ACHN (cell line): Measurements from ENCODE around the gene DPYSL4.

Experiments used
- DNase-seq: peaks from one replicate; pipeline ENCODE4 v3.0.0-alpha.2; 2015
- in situ Hi-C: cut with HindIII; loops from 2 replicates; pipeline ENCODE4 v1.10.0; 2017; ENCODE audit warnings: low sequenced_read_pairs, low pct_ligation_motif_present, low pct_unique_long_range_greater_than_20kb

DPYSL4 gene

GRCh38 chr10:132187430-132188138 is 836 bp downstream of the DPYSL4 start:
- in situ Hi-C loops: no loop called here
- DNase-seq: no peak

DNA sequence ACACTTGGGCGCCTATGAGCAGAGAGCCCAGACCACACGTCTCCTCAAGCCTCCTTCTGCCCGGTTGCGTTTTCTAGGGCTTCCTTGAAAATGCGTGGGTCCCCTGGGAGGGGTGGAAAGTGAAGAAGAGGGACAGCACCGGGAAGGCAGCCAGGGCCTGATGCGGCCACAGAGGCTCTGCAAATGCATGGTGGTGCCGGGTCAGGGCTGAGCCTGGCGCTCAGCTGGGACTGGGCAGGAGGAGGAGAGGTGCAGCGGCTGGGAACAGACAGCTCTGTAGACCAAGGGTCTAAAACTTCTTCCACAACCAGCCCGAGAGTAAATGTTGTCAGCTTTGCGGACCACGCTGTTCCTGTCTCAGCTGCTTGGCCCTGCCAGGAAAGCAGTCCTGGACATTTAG is 1.6 kb downstream of the DPYSL4 start:
- DNase-seq: no peak
- in situ Hi-C loops: no loop called here

- no peak for DNase-seq
- in situ Hi-C loops: no loop called here
These were observed 2.3 kb downstream of the DPYSL4 start for GRCh38 chr10:132189016-132189415.

DNA sequence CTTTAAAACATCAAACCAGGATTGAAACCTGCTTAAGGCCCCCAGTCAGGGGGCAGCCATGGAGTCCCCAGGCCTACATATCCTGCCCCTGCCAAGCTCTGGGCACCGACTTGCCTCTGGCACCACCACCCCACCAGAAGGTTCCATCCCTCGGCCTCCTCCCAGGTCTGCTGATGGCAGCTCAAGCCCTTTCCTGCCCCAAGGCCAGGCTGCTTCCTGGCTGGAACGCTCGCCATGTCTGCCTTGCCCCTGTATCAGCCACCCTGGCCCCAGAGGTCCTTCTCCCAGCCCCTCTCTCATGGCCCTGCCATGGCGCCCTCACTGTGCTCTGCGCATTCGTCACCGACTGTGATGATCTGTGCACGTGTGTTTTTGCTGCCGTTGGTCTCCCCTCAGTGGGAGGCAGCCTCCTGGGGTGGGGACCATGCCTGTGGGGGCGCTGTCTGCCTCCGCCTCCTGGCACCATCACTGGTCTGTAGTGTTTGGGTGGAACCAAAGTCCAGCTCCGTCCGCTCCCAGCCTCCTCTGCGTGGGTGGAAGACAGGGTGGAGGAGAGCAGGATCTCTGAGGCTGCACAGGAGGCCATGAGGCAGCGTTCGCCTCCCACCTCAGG is 3.2 kb downstream of the DPYSL4 start:
- in situ Hi-C loops: no loop called here
- no peak for DNase-seq

DNA sequence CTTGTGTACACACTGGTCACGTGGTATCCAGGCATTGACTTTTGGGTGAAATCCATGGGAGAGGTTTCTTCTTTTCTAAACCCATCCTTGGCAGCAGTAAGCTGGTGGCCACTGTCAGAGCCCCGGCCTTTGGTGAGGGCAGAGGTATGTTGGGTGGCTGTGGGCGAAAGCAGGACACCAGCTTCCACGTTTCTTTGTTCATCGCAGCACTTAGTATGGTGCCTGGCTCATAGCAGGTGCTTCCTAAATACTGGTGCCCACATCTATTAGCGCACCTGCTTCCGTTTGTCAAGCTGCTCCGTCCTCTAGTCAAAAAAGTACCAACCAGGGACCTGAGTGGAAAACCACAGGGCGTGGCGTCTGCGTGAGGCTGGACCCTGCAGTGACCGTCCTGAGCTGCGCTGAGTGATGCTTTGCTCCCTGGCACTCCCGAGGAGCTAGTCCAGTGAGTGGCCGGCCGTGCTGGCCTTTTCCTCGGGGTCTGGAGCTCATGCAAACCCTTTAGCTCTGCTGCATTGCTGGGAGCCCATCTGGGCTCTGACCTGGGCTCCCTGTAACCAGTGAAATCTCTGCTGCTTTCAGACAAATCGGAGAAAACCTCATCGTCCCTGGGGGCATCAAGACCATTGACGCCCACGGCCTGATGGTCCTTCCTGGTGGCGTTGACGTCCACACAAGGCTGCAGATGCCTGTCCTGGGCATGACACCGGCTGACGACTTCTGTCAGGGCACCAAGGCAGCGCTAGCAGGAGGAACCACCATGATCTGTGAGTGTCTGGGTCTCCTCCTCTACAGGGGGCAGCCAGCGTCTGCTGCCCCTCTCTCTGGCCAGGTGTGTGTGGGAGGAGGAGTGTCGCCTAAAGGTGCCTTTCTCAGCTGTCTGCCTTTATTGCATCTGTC is 5.6 kb downstream of the DPYSL4 start:
- DNase-seq: no peak
- in situ Hi-C loops: no loop called here

DNA sequence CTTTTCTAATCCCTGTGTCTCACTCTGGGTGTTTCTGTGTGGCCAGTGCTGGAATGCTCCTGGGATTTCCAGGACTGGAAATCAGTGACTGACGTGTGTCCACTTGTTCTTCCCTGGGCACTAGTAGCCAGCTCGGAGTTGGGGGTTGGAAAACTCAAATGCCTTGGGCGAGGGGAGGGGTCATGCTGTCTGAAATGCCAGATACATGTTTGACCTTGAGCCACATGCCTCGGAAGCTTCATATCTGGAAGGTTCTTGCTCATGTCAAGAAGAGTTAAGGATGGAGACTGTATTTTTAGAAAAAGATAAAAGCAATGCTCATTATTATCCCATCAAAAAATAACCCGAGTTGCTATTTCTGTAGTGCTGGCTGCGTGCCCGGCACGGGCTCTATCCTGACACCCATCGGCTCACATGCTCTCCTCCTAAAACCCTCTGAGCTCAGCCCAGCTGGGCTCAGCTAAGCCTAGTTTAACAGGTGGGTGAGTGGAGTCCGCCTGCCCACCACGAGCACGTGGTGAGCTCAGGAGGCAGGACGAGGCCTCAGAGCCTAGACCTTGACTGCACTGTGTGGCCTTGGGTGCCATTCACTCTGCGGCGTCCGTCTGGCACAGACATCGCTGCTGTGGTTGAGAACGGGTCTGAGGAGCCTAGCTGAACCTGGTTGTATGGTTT is 6.4 kb downstream of the DPYSL4 start:
- DNase-seq: no peak

DNA sequence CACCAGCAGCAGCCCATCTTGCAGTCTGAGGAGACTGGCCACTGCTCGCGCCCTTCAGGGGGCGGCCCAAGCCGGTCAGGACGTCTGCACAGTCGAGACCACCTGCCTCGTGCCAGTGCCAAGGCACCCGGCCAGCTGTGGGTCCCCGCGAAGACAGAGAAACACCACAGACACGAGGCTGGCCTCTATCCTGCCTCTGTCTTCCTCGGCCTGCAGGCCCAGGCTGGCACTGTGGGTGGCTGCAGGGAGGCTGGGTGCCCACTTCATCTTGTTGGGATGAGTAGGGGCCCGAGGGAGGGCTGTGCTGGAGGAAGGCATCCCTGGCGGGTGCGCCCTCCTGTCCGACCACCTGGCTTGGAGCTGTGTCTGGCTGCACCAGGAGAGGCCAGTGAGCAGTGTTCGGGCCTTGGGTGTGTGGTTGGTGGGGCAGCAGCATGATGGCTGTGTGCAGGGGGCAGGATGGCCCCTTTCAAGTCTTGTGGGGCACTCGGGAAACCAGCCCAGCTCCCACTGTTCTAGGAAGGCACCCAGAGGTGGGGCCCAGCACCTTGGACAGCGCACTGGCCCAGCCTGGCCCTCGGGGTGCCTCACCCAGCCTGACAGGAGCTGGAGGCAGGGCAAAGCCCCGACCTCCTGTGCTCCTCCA is 7.3 kb downstream of the DPYSL4 start:
- DNase-seq: peak; percentile 51
- in situ Hi-C loops: no loop called here

More for the DNA sequence above, 6.4 kb downstream of the DPYSL4 start:
- in situ Hi-C loops: no loop called here

DNA sequence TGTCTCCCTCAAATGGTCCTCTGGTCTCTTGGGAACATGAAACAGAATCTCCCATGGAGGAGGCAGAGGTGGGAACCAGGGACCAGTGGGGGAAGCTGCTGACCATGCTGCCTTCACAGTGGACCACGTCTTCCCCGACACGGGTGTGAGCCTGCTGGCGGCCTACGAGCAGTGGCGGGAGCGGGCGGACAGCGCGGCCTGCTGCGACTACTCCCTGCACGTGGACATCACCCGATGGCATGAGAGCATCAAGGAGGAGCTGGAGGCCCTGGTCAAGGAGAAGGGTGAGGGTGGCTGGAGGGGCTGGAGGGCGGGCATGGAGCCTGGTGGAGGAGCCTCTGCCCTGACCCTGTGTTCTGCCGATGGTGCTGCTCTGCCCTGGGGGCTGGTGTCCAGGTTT is 8.0 kb downstream of the DPYSL4 start:
- in situ Hi-C loops: no loop called here
- no peak for DNase-seq

- DNase-seq: no peak
- in situ Hi-C loops: no loop called here
These were observed 8.8 kb downstream of the DPYSL4 start for GRCh38 chr10:132195366-132196075.

GRCh38 chr10:132196178-132197113 is 9.7 kb downstream of the DPYSL4 start:
- DNase-seq: no peak
- in situ Hi-C loops: no loop called here

- no peak for DNase-seq
- in situ Hi-C loops: no loop called here
These were observed 10.7 kb downstream of the DPYSL4 start for GRCh38 chr10:132197271-132198067.

GRCh38 chr10:132198068-132198370 is 11.3 kb downstream of the DPYSL4 start:
- DNase-seq: no peak
- in situ Hi-C loops: no loop called here

GRCh38 chr10:132198381-132199181 is 11.8 kb downstream of the DPYSL4 start:
- in situ Hi-C loops: no loop called here

GRCh38 chr10:132199268-132199853 is 12.6 kb downstream of the DPYSL4 start:
- in situ Hi-C loops: no loop called here
- no peak for DNase-seq

More at GRCh38 chr10:132198381-132199181, 11.8 kb downstream of the DPYSL4 start:
- no peak for DNase-seq

GRCh38 chr10:132199854-132200311 is 13.1 kb downstream of the DPYSL4 start:
- in situ Hi-C loops: no loop called here
- DNase-seq: no peak
